Measurements from ENCODE around the gene ATRNL1.
"Not testable (repeated sequence)": the region's sequence is repeated elsewhere in the genome, so short reads cannot be mapped to it uniquely, and the experiment has no call there.

ATRNL1 gene

DNA sequence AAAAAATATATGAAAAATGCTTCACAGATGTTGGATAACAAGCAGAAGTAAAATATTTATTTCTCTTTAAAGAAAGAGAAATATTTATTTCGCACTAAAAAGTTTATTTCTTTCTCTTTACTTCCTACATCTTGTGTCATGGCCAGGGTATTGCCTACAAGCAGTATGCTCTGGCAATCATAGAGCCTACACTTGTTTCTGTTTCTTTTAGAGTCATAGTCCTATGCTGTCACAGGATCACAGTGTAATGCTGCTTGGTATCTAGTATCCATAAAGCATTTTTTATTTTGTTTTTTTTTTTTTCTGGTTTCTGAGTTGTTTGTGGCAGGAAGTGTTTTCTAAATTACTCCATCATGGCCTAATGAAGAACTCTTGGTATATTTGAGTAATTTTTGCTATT, 116.0 kb downstream of the ATRNL1 start:
- H3K4me1 ChIP-seq (ENCODE audit: insufficient read depth, low read length): no peaks in the 10 kb centered on the region
- H3K9me3 ChIP-seq (ENCODE audit: control insufficient read depth, insufficient read depth, low read length): no peaks in the 10 kb centered on the region
- H3K36me3 ChIP-seq (ENCODE audit: insufficient read depth, low read length): no peaks in the 10 kb centered on the region
- H3K9ac ChIP-seq (ENCODE audit: low read depth, low read length): no peak overlapping the region

DNA sequence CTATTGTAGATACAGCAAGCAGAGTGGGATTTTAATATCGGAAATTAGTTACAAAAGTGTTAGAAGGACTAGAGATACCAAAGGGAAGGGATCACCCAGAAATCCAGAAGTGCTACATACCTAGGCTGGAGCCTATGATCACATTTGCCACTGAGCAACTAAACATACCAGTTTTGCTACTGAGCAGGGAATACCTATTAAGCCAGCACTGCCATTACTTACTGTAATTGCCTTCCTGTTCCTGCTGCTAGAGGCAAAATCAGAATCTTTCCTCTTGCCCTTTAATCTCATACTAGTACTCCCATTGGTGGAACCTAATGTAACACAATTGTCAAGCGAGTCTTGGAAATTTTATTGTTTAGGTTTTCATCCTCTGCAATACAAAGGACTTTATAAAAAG, 121.7 kb downstream of the ATRNL1 start:
- no peaks in the 10 kb centered on the region for H3K4me1 ChIP-seq (ENCODE audit: insufficient read depth, low read length)
- H3K36me3 ChIP-seq (ENCODE audit: insufficient read depth, low read length): no peaks in the 10 kb centered on the region
- no peak overlapping the region for H3K9ac ChIP-seq (ENCODE audit: low read depth, low read length)
- no peaks in the 10 kb centered on the region for H3K9me3 ChIP-seq (ENCODE audit: control insufficient read depth, insufficient read depth, low read length)

DNA sequence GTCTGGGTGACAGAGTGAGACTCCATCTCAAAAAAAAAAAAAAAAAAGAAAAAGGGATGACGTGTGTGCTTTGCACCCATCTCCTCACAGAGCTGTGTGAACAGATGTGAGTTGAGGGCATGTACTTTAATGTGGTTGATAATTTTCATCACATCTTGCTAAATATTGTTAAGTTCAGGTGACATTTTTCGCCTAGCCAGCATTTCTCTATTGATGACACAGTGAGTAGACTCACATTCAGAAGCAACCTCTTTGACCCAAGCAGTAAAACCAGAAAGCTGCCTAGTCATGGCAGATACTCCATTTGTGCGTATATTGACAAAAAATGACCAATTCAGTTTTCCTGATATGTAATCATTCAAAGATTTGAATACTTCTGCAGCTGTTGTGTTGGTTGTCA, 126.0 kb downstream of the ATRNL1 start:
- Histone ChIP-seq H3K4me1 (ENCODE audit: insufficient read depth, low read length) (no peaks in the 10 kb centered on the region), H3K36me3 (ENCODE audit: insufficient read depth, low read length) (no peaks in the 10 kb centered on the region), H3K9me3 (ENCODE audit: control insufficient read depth, insufficient read depth, low read length) (no peaks in the 10 kb centered on the region), H3K9ac (ENCODE audit: low read depth, low read length) (no peak overlapping the region)

DNA sequence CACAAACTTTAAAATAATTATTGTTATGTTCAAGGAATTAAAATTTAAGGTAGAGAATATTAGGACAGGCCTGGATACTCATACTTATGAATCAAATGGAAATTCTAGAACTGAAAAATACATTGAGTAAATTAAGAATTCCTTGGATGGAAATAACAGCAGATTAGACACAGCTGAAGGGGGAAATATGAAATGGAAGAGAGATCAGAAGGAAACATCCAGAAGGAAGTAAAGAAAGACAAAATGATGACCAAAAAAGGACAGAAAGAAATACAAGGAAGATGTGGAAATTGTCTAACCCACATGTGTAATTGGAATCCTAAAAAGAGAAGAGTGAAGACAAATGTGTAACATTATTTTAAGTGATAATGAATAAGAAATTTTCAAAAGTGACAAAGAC, 128.9 kb downstream of the ATRNL1 start:
- Histone ChIP-seq H3K9ac (ENCODE audit: low read depth, low read length) (no peak overlapping the region), H3K4me1 (ENCODE audit: insufficient read depth, low read length) (no peaks in the 10 kb centered on the region), H3K9me3 (ENCODE audit: control insufficient read depth, insufficient read depth, low read length) (no peaks in the 10 kb centered on the region), H3K36me3 (ENCODE audit: insufficient read depth, low read length) (no peaks in the 10 kb centered on the region)

DNA sequence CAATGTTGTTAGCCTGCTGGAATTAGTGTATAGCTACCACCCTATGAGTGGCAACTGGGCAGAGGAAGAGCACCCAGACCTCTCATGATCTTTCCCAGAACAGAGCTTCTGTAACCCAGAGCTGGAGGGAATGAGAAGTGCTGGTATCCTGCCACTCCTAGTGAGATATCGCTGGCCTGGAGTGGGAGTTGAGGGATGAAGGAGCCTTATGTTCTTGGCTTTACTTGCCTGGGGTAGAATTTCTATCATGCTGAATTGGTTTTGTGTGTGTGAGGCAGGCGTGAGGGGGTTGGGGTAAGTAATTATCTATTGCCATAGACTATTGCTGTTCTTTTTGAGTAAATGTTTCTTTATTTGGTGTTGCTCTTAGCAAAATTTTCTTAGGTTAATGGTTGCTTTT, 146.6 kb downstream of the ATRNL1 start:
- H3K4me1 ChIP-seq (ENCODE audit: insufficient read depth, low read length): no peaks in the 10 kb centered on the region
- H3K9me3 ChIP-seq (ENCODE audit: control insufficient read depth, insufficient read depth, low read length): no peaks in the 10 kb centered on the region

DNA sequence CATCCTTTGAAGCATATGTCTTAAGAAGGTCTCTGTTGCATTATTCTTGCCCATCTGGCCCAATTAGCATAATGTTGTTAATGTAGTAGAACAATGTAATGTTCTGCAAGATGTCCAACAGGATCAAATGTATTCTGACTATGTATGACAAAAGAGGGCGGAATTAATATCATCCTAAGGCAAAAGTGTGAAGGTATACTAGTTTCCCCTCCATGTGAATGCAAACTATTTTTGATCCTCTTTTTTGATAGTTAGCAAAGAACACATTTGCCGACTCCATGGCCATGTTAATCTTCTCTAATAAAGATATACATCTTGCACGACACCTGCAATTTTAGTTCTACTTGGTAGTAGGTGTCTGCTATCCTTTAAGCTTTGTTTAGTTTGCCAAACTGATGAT, 157.6 kb downstream of the ATRNL1 start:
- no peak overlapping the region for H3K9ac ChIP-seq (ENCODE audit: low read depth, low read length)
- no peaks in the 10 kb centered on the region for H3K9me3 ChIP-seq (ENCODE audit: control insufficient read depth, insufficient read depth, low read length)
- H3K36me3 ChIP-seq (ENCODE audit: insufficient read depth, low read length): no peaks in the 10 kb centered on the region
- H3K4me1 ChIP-seq (ENCODE audit: insufficient read depth, low read length): no peaks in the 10 kb centered on the region

More for the DNA sequence above, 146.6 kb downstream of the ATRNL1 start:
- H3K36me3 ChIP-seq (ENCODE audit: insufficient read depth, low read length): no peaks in the 10 kb centered on the region
- H3K9ac ChIP-seq (ENCODE audit: low read depth, low read length): no peak overlapping the region

DNA sequence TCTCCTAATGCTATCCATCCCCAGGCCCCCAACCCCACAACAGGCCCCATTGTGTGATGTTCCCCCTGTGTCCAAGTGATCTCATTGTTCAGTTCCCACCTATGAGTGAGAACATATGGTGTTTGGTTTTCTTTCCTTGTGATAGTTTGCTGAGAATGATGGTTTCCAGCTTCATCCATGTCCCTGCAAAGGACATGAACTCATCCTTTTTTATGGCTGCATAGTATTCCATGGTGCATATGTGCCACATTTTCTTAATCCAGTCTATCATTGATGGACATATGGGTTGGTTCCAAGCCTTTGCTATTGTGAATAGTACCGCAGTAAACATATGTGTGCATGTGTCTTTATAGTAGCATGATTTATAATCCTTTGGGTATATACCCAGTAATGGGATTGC, 160.6 kb downstream of the ATRNL1 start:
- not testable (repeated sequence) for H3K9me3 ChIP-seq (ENCODE audit: control insufficient read depth, insufficient read depth, low read length); H3K9ac ChIP-seq (ENCODE audit: low read depth, low read length); H3K4me1 ChIP-seq (ENCODE audit: insufficient read depth, low read length); H3K36me3 ChIP-seq (ENCODE audit: insufficient read depth, low read length)

DNA sequence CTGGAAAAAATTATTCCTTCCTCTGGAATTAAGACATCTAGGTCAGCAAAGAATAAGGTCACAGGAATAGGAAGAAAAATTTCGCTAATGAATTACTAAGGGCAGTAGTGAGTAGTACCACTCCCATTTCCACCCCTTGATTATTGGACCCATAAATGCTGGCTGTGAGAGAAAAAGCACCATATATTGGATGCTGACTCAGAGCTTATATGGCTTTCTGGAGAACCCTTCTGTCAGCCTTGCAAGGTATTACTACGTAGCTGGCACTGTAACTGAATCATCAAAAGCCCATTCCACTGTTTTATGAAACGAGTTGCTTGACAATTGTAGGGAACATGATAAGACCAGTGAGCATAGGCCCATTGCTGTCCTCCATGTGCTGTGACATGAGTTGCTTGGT, 179.3 kb downstream of the ATRNL1 start:
- Histone ChIP-seq H3K4me1 (ENCODE audit: insufficient read depth, low read length) (no peaks in the 10 kb centered on the region), H3K36me3 (ENCODE audit: insufficient read depth, low read length) (no peaks in the 10 kb centered on the region), H3K9ac (ENCODE audit: low read depth, low read length) (no peak overlapping the region), H3K9me3 (ENCODE audit: control insufficient read depth, insufficient read depth, low read length) (no peaks in the 10 kb centered on the region)

DNA sequence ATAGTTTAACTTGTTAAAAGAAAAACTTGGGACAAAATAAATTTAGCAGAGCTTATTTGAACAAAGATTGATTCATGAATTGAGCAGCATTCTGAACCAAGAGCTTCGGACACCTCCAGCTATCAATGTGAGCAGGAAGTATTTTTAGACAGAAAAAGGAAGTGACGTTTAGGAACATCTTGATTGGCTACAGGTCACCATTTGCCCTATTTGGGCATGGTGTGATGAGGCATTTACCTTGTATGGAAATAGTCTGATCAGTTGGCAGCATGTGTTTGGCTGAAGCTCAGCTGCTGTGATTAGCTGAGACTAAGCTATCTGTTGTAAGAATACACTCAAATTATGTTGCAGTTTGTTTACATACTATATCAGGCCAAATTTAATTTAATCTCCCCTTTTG, 185.1 kb downstream of the ATRNL1 start:
- H3K9me3 ChIP-seq (ENCODE audit: control insufficient read depth, insufficient read depth, low read length): no peaks in the 10 kb centered on the region
- H3K9ac ChIP-seq (ENCODE audit: low read depth, low read length): no peak overlapping the region
- no peaks in the 10 kb centered on the region for H3K4me1 ChIP-seq (ENCODE audit: insufficient read depth, low read length)
- no peaks in the 10 kb centered on the region for H3K36me3 ChIP-seq (ENCODE audit: insufficient read depth, low read length)

DNA sequence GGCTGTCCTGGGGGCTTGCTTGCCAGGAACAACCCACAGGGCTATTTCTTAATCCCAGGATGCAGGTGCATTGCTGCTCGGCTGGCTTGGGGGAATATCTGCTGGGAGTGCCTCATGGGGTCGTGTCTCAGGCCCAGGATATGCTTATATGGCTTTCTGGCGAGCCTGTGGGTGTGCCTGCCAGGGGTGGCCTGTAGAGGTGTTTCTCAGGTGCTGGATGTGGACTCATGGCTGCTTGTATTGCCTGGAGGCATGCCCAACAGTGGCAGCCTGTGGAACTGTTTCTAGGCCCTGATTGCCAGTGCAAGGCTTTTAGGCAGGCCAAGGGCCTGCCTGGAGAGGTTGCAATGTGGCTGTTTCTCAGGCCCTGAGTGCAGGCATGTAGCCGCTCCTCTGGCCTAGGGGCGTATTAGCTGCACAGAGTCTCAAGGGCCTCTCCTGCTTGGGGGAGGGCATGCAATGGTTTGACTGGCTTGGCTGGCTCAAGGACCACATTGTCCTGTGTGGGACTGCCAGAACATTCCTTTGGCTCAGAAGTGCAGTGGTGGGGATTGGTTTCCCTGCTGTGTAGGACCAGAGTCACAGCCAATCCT, 202.1 kb downstream of the ATRNL1 start:
- Histone ChIP-seq H3K36me3 (ENCODE audit: insufficient read depth, low read length) (no peaks in the 10 kb centered on the region), H3K9me3 (ENCODE audit: control insufficient read depth, insufficient read depth, low read length) (no peaks in the 10 kb centered on the region), H3K9ac (ENCODE audit: low read depth, low read length) (no peak overlapping the region), H3K4me1 (ENCODE audit: insufficient read depth, low read length) (no peaks in the 10 kb centered on the region)

DNA sequence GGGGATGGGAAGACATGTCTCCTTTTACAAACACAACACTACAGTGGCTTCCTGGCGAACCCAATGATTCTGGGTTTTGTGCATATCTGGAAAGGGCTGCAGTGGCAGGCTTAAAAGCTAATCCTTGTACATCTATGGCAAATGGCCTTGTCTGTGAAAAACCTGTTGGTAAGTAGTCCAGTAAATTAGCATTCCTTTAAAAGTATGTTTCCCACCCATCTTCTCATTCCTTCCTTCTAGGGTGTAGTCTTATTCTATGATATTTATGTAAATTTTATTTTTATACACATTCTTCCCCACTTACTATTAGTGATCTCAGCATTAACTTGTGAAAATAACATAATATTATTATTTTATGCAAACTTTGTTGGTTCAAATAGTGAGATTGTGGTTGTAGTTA, 206.9 kb downstream of the ATRNL1 start:
- Histone ChIP-seq H3K36me3 (ENCODE audit: insufficient read depth, low read length) (no peaks in the 10 kb centered on the region), H3K4me1 (ENCODE audit: insufficient read depth, low read length) (no peaks in the 10 kb centered on the region), H3K9ac (ENCODE audit: low read depth, low read length) (no peak overlapping the region), H3K9me3 (ENCODE audit: control insufficient read depth, insufficient read depth, low read length) (no peaks in the 10 kb centered on the region)

DNA sequence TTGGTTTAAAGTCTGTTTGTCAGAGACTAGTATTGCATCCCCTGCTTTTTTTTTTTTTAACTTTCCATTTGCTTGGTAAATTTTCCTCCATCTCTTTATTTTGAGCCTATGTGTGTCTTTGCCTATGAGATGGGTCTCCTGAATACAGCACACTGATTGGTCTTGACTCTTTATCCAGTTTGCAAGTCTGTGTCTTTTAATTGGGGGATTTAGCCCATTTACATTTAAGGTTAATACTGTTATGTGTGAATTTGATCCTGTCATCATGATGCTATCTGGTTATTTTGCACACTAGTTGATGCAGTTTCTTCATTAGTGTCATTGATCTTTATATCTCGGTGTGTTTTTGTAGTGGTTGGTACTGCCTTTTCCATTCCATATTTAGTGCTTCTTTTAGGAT, 226.5 kb downstream of the ATRNL1 start:
- not testable (repeated sequence) for H3K4me1 ChIP-seq (ENCODE audit: insufficient read depth, low read length)

DNA sequence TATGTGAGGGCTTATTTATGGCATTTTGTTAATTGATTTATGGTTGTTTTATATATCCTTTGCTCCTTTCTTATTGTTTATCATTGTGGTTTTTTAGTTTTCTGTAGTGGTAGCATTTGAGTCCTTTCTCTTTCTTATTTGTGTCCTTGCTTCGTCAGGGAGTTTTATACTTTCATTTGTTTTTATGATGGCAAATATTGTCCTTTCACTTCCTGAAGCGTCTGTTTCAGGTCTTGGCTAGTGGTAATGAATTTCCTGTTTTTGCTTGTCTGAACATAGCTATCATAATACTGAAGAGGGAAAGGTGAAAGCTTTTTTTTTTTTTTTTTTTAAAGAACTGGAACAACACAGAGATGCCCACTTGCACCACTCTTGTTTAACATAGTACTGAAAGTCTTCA, 228.2 kb downstream of the ATRNL1 start:
- H3K9ac ChIP-seq (ENCODE audit: low read depth, low read length): no peak overlapping the region
- no peaks in the 10 kb centered on the region for H3K9me3 ChIP-seq (ENCODE audit: control insufficient read depth, insufficient read depth, low read length)

More for the DNA sequence above, 226.5 kb downstream of the ATRNL1 start:
- not testable (repeated sequence) for H3K9ac ChIP-seq (ENCODE audit: low read depth, low read length); H3K36me3 ChIP-seq (ENCODE audit: insufficient read depth, low read length); H3K9me3 ChIP-seq (ENCODE audit: control insufficient read depth, insufficient read depth, low read length)

DNA sequence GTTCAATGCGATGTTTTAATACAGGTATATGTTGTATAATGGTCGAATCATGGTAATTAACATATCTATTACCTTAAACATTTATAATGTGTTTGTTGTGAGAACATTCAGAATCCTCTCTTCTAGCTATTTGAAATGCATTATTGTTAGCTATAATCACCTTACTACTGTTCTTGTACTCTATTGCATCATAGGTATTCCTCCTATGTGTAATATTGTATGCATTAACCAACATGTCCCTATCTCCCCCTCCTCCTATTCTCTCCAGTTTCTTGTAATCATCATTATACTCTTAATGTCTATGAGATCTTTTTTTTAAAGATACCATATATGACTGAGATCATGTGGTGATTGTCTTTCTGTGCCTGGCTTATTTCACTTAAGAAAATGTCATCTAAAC, 235.2 kb downstream of the ATRNL1 start:
- H3K9ac ChIP-seq (ENCODE audit: low read depth, low read length): no peak overlapping the region
- no peaks in the 10 kb centered on the region for H3K9me3 ChIP-seq (ENCODE audit: control insufficient read depth, insufficient read depth, low read length)
- H3K4me1 ChIP-seq (ENCODE audit: insufficient read depth, low read length): no peaks in the 10 kb centered on the region
- H3K36me3 ChIP-seq (ENCODE audit: insufficient read depth, low read length): no peaks in the 10 kb centered on the region

More for the DNA sequence above, 228.2 kb downstream of the ATRNL1 start:
- Histone ChIP-seq H3K36me3 (ENCODE audit: insufficient read depth, low read length) (no peaks in the 10 kb centered on the region), H3K4me1 (ENCODE audit: insufficient read depth, low read length) (no peaks in the 10 kb centered on the region)

DNA sequence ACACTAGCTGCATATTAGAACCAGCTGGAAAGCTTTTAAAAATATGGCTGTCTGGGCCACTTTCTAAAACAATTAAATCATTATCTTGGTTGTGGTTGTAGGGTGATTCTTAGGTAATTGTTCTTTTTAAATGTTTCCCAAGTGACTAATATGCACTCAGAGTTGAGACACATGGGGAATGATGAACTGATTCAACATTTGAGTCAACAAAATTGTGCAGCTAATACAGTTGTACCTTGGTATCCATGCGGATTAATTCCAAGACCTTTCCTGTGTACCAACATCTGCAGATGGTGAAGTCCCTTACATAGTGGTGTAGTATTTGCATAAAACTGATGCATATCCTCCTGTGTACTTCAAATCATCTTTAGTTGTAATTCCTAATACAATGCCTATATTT, 242.2 kb downstream of the ATRNL1 start:
- no peaks in the 10 kb centered on the region for H3K9me3 ChIP-seq (ENCODE audit: control insufficient read depth, insufficient read depth, low read length)
- no peak overlapping the region for H3K9ac ChIP-seq (ENCODE audit: low read depth, low read length)
- H3K4me1 ChIP-seq (ENCODE audit: insufficient read depth, low read length): no peaks in the 10 kb centered on the region
- no peaks in the 10 kb centered on the region for H3K36me3 ChIP-seq (ENCODE audit: insufficient read depth, low read length)

Measured in ES-I3 (cell line).